ENCODE data around the gene APOBEC3G. TPM values are rescaled to one million over a fixed set of nuclear protein-coding genes. Genes with fewer than 3 reads are reported as not detected.

Gene APOBEC3G
- total and polyA plus RNA-seq, 2 of the 13 experiments (the other 11 are each of a cell fraction or from before 2014, with no cell fraction given) = 3.2 to 4.1 TPM

DNA sequence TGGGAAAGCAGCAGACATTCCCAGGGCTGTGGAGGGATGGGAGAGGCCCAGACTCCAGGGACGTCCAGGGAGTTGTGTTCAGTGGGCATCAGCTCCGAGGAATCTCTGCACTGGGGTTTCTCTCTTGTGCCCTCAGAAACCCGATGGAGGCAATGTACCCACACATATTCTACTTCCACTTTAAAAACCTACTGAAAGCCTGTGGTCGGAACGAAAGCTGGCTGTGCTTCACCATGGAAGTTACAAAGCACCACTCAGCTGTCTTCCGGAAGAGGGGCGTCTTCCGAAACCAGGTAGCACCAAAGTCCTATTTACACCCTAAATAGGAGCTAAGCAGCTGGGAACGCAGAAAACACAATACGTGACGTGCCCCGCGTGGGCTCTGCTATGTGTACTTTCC is 47.8 kb upstream of the APOBEC3G start:
- ATAC-seq (no peak), FAIRE-seq (no peak), DNase-seq (ENCODE audit: low spot score) (no peak)
- Histone ChIP-seq H3K79me2 (ENCODE audit: insufficient read depth, low read length) (no peaks in the 10 kb centered on the region), H3K4me1 (ENCODE audit: insufficient read depth, low read length) (peaks cover 12% of the 10 kb centered on the region), H3K9ac (ENCODE audit: insufficient read depth, low read depth, low read length) (no peak overlapping the region), H2AFZ (ENCODE audit: low read length) (no peak overlapping the region), H3K9me3 (ENCODE audit: low read length) (no peaks in the 10 kb centered on the region), H3K36me3 (replicated peaks in 1 of 2; ENCODE audit: control insufficient read depth in 1 of 2, insufficient read depth in 2 of 2, low read length in 2 of 2) (no peaks in the 10 kb centered on the region), H3K4me3 (replicated peaks in 1 of 3; ENCODE audit: insufficient read depth in 1 of 3, low read depth in 2 of 3, low read length in 3 of 3) (no peak overlapping the region), H3K27ac (ENCODE audit: extremely low read length, insufficient read depth, low read length) (no peak overlapping the region), H3K4me2 (ENCODE audit: low read depth, low read length) (no peak overlapping the region), H4K20me1 (ENCODE audit: insufficient read depth, low read length) (no peaks in the 10 kb centered on the region), H3K27me3 (ENCODE audit: control insufficient read depth in 1 of 2, insufficient read depth in 2 of 2, low read length in 2 of 2) (no peaks in the 10 kb centered on the region; a peak in 1 of 5 replicates)
- POLR2A ChIA-PET = no interaction called here
- 72% methylated on average over 13 of the region's 13 CpGs for WGBS (ENCODE audit: low lambda C conversion rate)
- CTCF ChIA-PET (ENCODE audit: low intra/inter-chr PET ratio, low total read pairs) = no interaction called here
- in situ Hi-C loops (cut with HindIII; ENCODE audit: extremely low pct_ligation_motif_present, low pct_unique_long_range_greater_than_20kb) = no loop called here
- no TSS peak for BruUV-seq (replicated peaks)
- intact Hi-C loops (cut with micrococcal nuclease; ENCODE audit: unreplicated experiment) = no loop called here
- no peak for TF ChIP-seq TBX2 (CRISPR knock-in tag; IDR thresholded peaks at IDR 0.05; ENCODE audit: borderline replicate concordance)
- TF ChIP-seq, protein P1, sequence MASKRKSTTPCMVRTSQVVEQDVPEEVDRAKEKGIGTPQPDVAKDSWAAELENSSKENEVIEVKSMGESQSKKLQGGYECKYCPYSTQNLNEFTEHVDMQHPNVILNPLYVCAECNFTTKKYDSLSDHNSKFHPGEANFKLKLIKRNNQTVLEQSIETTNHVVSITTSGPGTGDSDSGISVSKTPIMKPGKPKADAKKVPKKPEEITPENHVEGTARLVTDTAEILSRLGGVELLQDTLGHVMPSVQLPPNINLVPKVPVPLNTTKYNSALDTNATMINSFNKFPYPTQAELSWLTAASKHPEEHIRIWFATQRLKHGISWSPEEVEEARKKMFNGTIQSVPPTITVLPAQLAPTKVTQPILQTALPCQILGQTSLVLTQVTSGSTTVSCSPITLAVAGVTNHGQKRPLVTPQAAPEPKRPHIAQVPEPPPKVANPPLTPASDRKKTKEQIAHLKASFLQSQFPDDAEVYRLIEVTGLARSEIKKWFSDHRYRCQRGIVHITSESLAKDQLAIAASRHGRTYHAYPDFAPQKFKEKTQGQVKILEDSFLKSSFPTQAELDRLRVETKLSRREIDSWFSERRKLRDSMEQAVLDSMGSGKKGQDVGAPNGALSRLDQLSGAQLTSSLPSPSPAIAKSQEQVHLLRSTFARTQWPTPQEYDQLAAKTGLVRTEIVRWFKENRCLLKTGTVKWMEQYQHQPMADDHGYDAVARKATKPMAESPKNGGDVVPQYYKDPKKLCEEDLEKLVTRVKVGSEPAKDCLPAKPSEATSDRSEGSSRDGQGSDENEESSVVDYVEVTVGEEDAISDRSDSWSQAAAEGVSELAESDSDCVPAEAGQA (IDR thresholded peaks at IDR 0.05; ENCODE audit: low read depth) = no peak
- TF ChIP-seq, protein P1 (CRISPR knock-in tag; IDR thresholded peaks at IDR 0.05; ENCODE audit: borderline replicate concordance) = no peak
- no peak for TF ChIP-seq RXRB (CRISPR knock-in tag; IDR thresholded peaks at IDR 0.05; ENCODE audit: borderline replicate concordance)
- TF ChIP-seq HNRNPL (IDR thresholded peaks at IDR 0.05; ENCODE audit: low read depth, low read length) = no peak
- TF ChIP-seq, protein P2, sequence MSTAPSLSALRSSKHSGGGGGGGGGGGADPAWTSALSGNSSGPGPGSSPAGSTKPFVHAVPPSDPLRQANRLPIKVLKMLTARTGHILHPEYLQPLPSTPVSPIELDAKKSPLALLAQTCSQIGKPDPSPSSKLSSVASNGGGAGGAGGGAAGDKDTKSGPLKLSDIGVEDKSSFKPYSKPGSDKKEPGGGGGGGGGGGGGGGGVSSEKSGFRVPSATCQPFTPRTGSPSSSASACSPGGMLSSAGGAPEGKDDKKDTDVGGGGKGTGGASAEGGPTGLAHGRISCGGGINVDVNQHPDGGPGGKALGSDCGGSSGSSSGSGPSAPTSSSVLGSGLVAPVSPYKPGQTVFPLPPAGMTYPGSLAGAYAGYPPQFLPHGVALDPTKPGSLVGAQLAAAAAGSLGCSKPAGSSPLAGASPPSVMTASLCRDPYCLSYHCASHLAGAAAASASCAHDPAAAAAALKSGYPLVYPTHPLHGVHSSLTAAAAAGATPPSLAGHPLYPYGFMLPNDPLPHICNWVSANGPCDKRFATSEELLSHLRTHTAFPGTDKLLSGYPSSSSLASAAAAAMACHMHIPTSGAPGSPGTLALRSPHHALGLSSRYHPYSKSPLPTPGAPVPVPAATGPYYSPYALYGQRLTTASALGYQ (CRISPR knock-in tag; IDR thresholded peaks at IDR 0.05) = no peak
- no peak for TF ChIP-seq TCF7L2 (IDR thresholded peaks at IDR 0.05; ENCODE audit: low read depth, low read length)
- TF ChIP-seq ZNF891 (CRISPR knock-in tag; IDR thresholded peaks at IDR 0.05) = no peak
- no peak for TF ChIP-seq TBX3 (IDR thresholded peaks at IDR 0.05; ENCODE audit: borderline replicate concordance)
- TF ChIP-seq, protein P3, sequence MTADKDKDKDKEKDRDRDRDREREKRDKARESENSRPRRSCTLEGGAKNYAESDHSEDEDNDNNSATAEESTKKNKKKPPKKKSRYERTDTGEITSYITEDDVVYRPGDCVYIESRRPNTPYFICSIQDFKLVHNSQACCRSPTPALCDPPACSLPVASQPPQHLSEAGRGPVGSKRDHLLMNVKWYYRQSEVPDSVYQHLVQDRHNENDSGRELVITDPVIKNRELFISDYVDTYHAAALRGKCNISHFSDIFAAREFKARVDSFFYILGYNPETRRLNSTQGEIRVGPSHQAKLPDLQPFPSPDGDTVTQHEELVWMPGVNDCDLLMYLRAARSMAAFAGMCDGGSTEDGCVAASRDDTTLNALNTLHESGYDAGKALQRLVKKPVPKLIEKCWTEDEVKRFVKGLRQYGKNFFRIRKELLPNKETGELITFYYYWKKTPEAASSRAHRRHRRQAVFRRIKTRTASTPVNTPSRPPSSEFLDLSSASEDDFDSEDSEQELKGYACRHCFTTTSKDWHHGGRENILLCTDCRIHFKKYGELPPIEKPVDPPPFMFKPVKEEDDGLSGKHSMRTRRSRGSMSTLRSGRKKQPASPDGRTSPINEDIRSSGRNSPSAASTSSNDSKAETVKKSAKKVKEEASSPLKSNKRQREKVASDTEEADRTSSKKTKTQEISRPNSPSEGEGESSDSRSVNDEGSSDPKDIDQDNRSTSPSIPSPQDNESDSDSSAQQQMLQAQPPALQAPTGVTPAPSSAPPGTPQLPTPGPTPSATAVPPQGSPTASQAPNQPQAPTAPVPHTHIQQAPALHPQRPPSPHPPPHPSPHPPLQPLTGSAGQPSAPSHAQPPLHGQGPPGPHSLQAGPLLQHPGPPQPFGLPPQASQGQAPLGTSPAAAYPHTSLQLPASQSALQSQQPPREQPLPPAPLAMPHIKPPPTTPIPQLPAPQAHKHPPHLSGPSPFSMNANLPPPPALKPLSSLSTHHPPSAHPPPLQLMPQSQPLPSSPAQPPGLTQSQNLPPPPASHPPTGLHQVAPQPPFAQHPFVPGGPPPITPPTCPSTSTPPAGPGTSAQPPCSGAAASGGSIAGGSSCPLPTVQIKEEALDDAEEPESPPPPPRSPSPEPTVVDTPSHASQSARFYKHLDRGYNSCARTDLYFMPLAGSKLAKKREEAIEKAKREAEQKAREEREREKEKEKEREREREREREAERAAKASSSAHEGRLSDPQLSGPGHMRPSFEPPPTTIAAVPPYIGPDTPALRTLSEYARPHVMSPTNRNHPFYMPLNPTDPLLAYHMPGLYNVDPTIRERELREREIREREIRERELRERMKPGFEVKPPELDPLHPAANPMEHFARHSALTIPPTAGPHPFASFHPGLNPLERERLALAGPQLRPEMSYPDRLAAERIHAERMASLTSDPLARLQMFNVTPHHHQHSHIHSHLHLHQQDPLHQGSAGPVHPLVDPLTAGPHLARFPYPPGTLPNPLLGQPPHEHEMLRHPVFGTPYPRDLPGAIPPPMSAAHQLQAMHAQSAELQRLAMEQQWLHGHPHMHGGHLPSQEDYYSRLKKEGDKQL (CRISPR knock-in tag; IDR thresholded peaks at IDR 0.05; ENCODE audit: low read depth) = no peak

Measured in HepG2 (cell line).